ENCODE measurements around the gene ACTL7A.

- TF ChIP-seq FOXA1 (IDR thresholded peaks at IDR 0.05) (no peak), CTCF (IDR thresholded peaks at IDR 0.05; ENCODE audit: low read depth, low read length, missing input control) (no peak), SP1 (IDR thresholded peaks at IDR 0.05) (no peak), YY1 (IDR thresholded peaks at IDR 0.05) (no peak), TAF1 (conservative IDR thresholded peaks at IDR 0.05) (no peak), RAD21 (IDR thresholded peaks at IDR 0.05) (no peak), GABPA (IDR thresholded peaks at IDR 0.05 in 1 of 2, conservative IDR thresholded peaks at IDR 0.05 in 1 of 2) (no peak), JUND (IDR thresholded peaks at IDR 0.05) (no peak), RXRA (IDR thresholded peaks at IDR 0.05) (no peak)
- TF ChIP-seq, protein P1, sequence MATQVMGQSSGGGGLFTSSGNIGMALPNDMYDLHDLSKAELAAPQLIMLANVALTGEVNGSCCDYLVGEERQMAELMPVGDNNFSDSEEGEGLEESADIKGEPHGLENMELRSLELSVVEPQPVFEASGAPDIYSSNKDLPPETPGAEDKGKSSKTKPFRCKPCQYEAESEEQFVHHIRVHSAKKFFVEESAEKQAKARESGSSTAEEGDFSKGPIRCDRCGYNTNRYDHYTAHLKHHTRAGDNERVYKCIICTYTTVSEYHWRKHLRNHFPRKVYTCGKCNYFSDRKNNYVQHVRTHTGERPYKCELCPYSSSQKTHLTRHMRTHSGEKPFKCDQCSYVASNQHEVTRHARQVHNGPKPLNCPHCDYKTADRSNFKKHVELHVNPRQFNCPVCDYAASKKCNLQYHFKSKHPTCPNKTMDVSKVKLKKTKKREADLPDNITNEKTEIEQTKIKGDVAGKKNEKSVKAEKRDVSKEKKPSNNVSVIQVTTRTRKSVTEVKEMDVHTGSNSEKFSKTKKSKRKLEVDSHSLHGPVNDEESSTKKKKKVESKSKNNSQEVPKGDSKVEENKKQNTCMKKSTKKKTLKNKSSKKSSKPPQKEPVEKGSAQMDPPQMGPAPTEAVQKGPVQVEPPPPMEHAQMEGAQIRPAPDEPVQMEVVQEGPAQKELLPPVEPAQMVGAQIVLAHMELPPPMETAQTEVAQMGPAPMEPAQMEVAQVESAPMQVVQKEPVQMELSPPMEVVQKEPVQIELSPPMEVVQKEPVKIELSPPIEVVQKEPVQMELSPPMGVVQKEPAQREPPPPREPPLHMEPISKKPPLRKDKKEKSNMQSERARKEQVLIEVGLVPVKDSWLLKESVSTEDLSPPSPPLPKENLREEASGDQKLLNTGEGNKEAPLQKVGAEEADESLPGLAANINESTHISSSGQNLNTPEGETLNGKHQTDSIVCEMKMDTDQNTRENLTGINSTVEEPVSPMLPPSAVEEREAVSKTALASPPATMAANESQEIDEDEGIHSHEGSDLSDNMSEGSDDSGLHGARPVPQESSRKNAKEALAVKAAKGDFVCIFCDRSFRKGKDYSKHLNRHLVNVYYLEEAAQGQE (IDR thresholded peaks at IDR 0.05), result no peak
- TF ChIP-seq, protein P2, sequence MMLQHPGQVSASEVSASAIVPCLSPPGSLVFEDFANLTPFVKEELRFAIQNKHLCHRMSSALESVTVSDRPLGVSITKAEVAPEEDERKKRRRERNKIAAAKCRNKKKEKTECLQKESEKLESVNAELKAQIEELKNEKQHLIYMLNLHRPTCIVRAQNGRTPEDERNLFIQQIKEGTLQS (IDR thresholded peaks at IDR 0.05), result no peak
- TF ChIP-seq, protein P3, sequence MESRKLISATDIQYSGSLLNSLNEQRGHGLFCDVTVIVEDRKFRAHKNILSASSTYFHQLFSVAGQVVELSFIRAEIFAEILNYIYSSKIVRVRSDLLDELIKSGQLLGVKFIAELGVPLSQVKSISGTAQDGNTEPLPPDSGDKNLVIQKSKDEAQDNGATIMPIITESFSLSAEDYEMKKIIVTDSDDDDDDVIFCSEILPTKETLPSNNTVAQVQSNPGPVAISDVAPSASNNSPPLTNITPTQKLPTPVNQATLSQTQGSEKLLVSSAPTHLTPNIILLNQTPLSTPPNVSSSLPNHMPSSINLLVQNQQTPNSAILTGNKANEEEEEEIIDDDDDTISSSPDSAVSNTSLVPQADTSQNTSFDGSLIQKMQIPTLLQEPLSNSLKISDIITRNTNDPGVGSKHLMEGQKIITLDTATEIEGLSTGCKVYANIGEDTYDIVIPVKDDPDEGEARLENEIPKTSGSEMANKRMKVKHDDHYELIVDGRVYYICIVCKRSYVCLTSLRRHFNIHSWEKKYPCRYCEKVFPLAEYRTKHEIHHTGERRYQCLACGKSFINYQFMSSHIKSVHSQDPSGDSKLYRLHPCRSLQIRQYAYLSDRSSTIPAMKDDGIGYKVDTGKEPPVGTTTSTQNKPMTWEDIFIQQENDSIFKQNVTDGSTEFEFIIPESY (IDR thresholded peaks at IDR 0.05), result no peak
Observed at GRCh38 chr9:108877524-108877923, 15.5 kb downstream of the ACTL7A start.
